ENCODE results near the gene KEAP1.

GRCh38 chr19:10486551-10486950, 16.6 kb downstream of the KEAP1 start:
- no peak for TF ChIP-seq CTCF (IDR thresholded peaks at IDR 0.05; ENCODE audit: low read depth, low read length, poor library complexity, severe bottlenecking)
- no peak for TF ChIP-seq EZH2phosphoT487 (IDR thresholded peaks at IDR 0.05; ENCODE audit: borderline replicate concordance, low read length)
